Heart left ventricle (tissue), 13 donors: ENCODE results near the gene ELAVL1.

ENCODE experiments used
- CTCF ChIP-seq, 12 donors: fragments of 200-600 bp; sonication (generic) in 4 of 12; IDR thresholded peaks; one replicate each; pipeline versions ENCODE4 v1.5.0 to v1.8.0; 2018 to 2022; ENCODE audit warnings: antibody characterized with exemption in 12 of 12, mild to moderate bottlenecking in 5 of 12
- POLR2A ChIP-seq, 2 donors: fragments of 450-650 bp; IDR thresholded peaks; one replicate each; pipeline ENCODE4 v1.6.1; 2017; ENCODE audit warnings: antibody characterized with exemption in 2 of 2, mild to moderate bottlenecking in 2 of 2, moderate library complexity in 2 of 2
- donor health status: ischemic (EF 13 %, LVEDD 7.1; RV severe dilation, severe dysfunction).
- donor health status: DM: no; HTN: yes; CAD: no.
- donor health status: DM: no; HTN: no; CAD: no.
- donor health status: ischemic (EF 25% LVEDD 6.9; RV normal size, moderate dysfunction).
- donor health status: ischemic (EF 25% LVEDD 5.7; RV mildly dilated, moderate dysfunction).
- donor health status: ischemic (EF 35%, LVEDD 5.7; RV mildly dilated, moderate dysfunction).
- donor health status: nonischemic (EF 11% LVEDD 7.7; RV severe dilation, severe dysfunction).
- donor health status: DM: yes; HTN: yes; CAD: no.
- donor health status: PGD.
- donor health status: ischemic (EF 29% LVEDD 5.4; RV normal size, mild dysfunction).
- donor health status: nonischemic (EF 23%, LVEDD 6.1; RV moderate dilation, normal function).

GRCh38 chr19:7987114-7987768 is 18.2 kb downstream of the ELAVL1 start:
- no peak for TF ChIP-seq CTCF (IDR thresholded peaks at IDR 0.05)
- TF ChIP-seq POLR2A (IDR thresholded peaks at IDR 0.05): no peak
